Endothelial cell (in vitro differentiated cells): ENCODE data around the gene NXN. TPM values are rescaled to one million over a fixed set of nuclear protein-coding genes. Genes with fewer than 3 reads are reported as not detected.

ENCODE experiments used
- DNase-seq: peaks from one replicate; pipeline ENCODE4 v3.0.0; 2021; ENCODE audit warnings: low spot score
- H3K27ac Mint-ChIP-seq: one replicate; pipeline ENCODE4 v1.8.0; 2021; ENCODE audit warnings: mixed read lengths, inconsistent platforms; ENCODE audit not compliant: unreplicated experiment
- H3K27me3 Mint-ChIP-seq: one replicate; pipeline ENCODE4 v1.8.0; 2021; ENCODE audit warnings: mild to moderate bottlenecking, moderate library complexity, mixed read lengths, inconsistent platforms; ENCODE audit not compliant: unreplicated experiment
- H3K36me3 Mint-ChIP-seq: one replicate; pipeline ENCODE4 v1.8.0; 2021; ENCODE audit warnings: mild to moderate bottlenecking, low read depth, mixed read lengths, inconsistent platforms; ENCODE audit not compliant: unreplicated experiment
- H3K4me1 Mint-ChIP-seq: one replicate; pipeline ENCODE4 v1.8.0; 2021; ENCODE audit warnings: mild to moderate bottlenecking, mixed read lengths, inconsistent platforms; ENCODE audit not compliant: unreplicated experiment
- H3K4me3 Mint-ChIP-seq: one replicate; pipeline ENCODE4 v1.8.0; 2021; ENCODE audit warnings: mild to moderate bottlenecking, mixed read lengths, inconsistent platforms; ENCODE audit not compliant: unreplicated experiment
- H3K9me3 Mint-ChIP-seq: one replicate; pipeline ENCODE4 v1.8.0; 2021; ENCODE audit warnings: mixed read lengths, inconsistent platforms; ENCODE audit not compliant: unreplicated experiment
- CTCF ChIP-seq: fragments of 200-600 bp; sonication (generic); IDR thresholded peaks from one replicate; pipeline ENCODE4 v1.5.0; 2021; ENCODE audit warnings: antibody characterized with exemption; ENCODE audit not compliant: unreplicated experiment
- total RNA-seq: library from RNA; stranded (reverse); fragmentation: NEBNext Ultra II Directional; extraction: Animal tissue kit (Norgen Biotek cat#: 25700); gene quantifications from one replicate; pipeline ENCODE4 v1.2.1, GENCODE V29; 2021; ENCODE audit not compliant: unreplicated experiment

NXN gene
- total RNA-seq, 1 donor from 2014 or later, result 53.9 TPM

- no peak overlapping the region for H3K4me3 Mint-ChIP-seq
- H3K36me3 Mint-ChIP-seq, result peaks cover 38% of the 10 kb centered on the region
- TF ChIP-seq CTCF, result no peak
- no peak for DNase-seq
- peaks cover 8% of the 10 kb centered on the region for H3K27me3 Mint-ChIP-seq
- no peak overlapping the region for H3K27ac Mint-ChIP-seq
- H3K9me3 Mint-ChIP-seq, result no peaks in the 10 kb centered on the region
- peaks cover 45% of the 10 kb centered on the region for H3K4me1 Mint-ChIP-seq
Measured at GRCh38 chr17:1003972-1004768, 24.6 kb upstream of the NXN start.

DNA sequence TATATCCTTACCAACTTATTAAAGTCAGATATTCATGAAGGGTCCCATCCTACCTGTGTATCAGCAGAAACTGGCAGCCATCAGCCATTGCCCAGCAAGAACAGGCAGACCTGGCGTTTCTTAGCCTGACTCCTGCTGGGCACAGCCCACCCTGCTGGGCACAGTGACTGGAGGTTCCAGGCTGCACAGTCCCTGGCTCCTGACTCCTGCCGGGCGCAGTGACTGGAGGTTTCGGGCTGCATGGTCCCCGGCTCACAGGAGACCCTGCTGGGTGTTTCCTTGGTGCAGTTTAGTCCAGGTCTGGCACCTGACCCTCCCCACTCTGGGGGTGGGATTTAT, 24.0 kb upstream of the NXN start:
- Mint-ChIP-seq H3K9me3 (no peaks in the 10 kb centered on the region), H3K36me3 (peaks cover 38% of the 10 kb centered on the region), H3K27ac (no peak overlapping the region), H3K4me3 (no peak overlapping the region), H3K4me1 (peaks cover 49% of the 10 kb centered on the region), H3K27me3 (peaks cover 8% of the 10 kb centered on the region)
- TF ChIP-seq CTCF, result no peak
- no peak for DNase-seq

DNA sequence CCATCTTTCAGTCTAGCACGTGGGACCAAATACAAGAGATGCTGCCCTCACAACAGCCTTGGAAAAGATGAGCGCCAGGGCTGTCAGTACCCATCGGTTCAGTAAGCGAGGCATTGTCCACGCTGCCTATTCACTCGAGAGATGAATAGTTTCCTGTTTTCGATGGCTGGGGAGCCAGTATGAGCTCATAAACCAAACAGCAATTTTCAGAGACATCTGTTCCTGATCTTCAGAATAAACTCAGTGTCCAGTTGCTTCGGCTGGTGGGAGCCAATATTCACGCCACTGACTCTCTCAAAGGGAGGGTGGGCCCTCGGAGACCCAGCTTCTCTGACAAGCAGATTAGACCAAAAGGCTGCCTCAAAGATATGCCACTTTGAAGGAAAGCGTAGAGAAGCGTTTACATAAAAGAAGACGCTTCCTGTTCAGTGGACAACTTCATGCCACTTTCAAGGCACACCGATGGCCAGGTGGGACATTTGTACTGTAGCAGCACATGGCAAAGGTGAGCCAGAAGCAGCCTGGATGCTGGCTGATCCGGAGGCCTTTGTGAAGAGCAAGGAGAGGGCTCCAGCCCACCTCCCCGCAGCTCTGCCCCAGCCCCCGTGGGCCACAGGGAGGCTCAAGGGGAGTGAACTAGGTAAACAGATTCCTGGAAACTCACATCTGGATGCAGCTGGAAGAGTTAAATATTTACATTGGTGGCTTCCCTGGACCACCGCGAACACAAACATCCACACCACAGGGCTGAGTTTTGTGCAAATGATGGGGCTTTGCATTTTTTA, 23.4 kb upstream of the NXN start:
- Mint-ChIP-seq H3K4me1 (peaks cover 55% of the 10 kb centered on the region), H3K9me3 (no peaks in the 10 kb centered on the region), H3K27me3 (peaks cover 8% of the 10 kb centered on the region), H3K36me3 (peaks cover 35% of the 10 kb centered on the region), H3K4me3 (peak overlapping the region; percentile 15), H3K27ac (peak overlapping the region; percentile 78)
- DNase-seq, result no peak
- no peak for TF ChIP-seq CTCF

GRCh38 chr17:1002412-1002753, 22.8 kb upstream of the NXN start:
- TF ChIP-seq CTCF, result no peak
- Mint-ChIP-seq H3K9me3 (no peaks in the 10 kb centered on the region), H3K4me3 (peak overlapping the region; percentile 81), H3K27ac (peak overlapping the region; percentile 89), H3K4me1 (peaks cover 59% of the 10 kb centered on the region), H3K36me3 (peaks cover 38% of the 10 kb centered on the region), H3K27me3 (peaks cover 11% of the 10 kb centered on the region)
- no peak for DNase-seq
